Measurements from ENCODE around the gene PADI1. TPM values are rescaled to one million over a fixed set of nuclear protein-coding genes. Genes with fewer than 3 reads are reported as not detected.
A peak's percentile ranks its signal among the peaks of the same experiment; 100 is the strongest.

PADI1 gene
- polyA plus RNA-seq, 3 donors: 0.06 to 0.22 (median 0.08) TPM

- DNase-seq: no peak
These were observed 10.1 kb downstream of the PADI1 start for GRCh38 chr1:17214876-17215544.

GRCh38 chr1:17215545-17215890 lies 10.6 kb downstream of the PADI1 start:
- no peak for DNase-seq

GRCh38 chr1:17216078-17216477 lies 11.2 kb downstream of the PADI1 start:
- no peak for DNase-seq

GRCh38 chr1:17217607-17218006 lies 12.7 kb downstream of the PADI1 start:
- no peak for DNase-seq

- no peak for DNase-seq
These were observed 14.0 kb downstream of the PADI1 start for GRCh38 chr1:17218939-17219338.

- DNase-seq: no peak
These were observed 15.4 kb downstream of the PADI1 start for GRCh38 chr1:17220287-17220686.

- DNase-seq: no peak
These were observed 17.6 kb downstream of the PADI1 start for GRCh38 chr1:17222557-17222956.

GRCh38 chr1:17224434-17224833 lies 19.5 kb downstream of the PADI1 start:
- DNase-seq: no peak

- DNase-seq: no peak
These were observed 20.2 kb downstream of the PADI1 start for GRCh38 chr1:17225140-17225539.

- DNase-seq: no peak
These were observed 22.5 kb downstream of the PADI1 start for GRCh38 chr1:17227358-17227915.

- no peak for DNase-seq
These were observed 23.7 kb downstream of the PADI1 start for GRCh38 chr1:17228619-17229018.

GRCh38 chr1:17229379-17229778 lies 24.5 kb downstream of the PADI1 start:
- no peak for DNase-seq

- no peak for DNase-seq
These were observed 25.2 kb downstream of the PADI1 start for GRCh38 chr1:17230106-17230505.

- DNase-seq: no peak
These were observed 25.9 kb downstream of the PADI1 start for GRCh38 chr1:17230671-17231310.

GRCh38 chr1:17232759-17233661 lies 28.1 kb downstream of the PADI1 start:
- DNase-seq: no peak

GRCh38 chr1:17233675-17234320 lies 28.9 kb downstream of the PADI1 start:
- no peak for DNase-seq

GRCh38 chr1:17234405-17234804 lies 29.5 kb downstream of the PADI1 start:
- DNase-seq: no peak

- no peak for DNase-seq
These were observed 30.4 kb downstream of the PADI1 start for GRCh38 chr1:17235135-17235885.

GRCh38 chr1:17236779-17237560 lies 32.0 kb downstream of the PADI1 start:
- peak; percentile 80 for DNase-seq

- no peak for DNase-seq
These were observed 32.6 kb downstream of the PADI1 start for GRCh38 chr1:17237561-17237903.

- peak; percentile 90 for DNase-seq
These were observed 34.5 kb downstream of the PADI1 start for GRCh38 chr1:17239420-17239819.

Measured in renal pelvis (tissue), 4 donors.